Loucy (cell line): ENCODE data around the gene EEPD1.

Experiments
- CTCF ChIP-seq: fragments of 200-600 bp; sonication (generic); conservative IDR thresholded peaks from 2 replicates; pipeline ENCODE4 v1.5.1; 2014; ENCODE audit warnings: mild to moderate bottlenecking, antibody characterized with exemption, low read length
- EZH2phosphoT487 ChIP-seq: fragments of 200-600 bp; IDR thresholded peaks from 2 replicates; pipeline ENCODE4 v1.6.1; 2018; ENCODE audit warnings: antibody characterized with exemption, mild to moderate bottlenecking, moderate library complexity, borderline replicate concordance

DNA sequence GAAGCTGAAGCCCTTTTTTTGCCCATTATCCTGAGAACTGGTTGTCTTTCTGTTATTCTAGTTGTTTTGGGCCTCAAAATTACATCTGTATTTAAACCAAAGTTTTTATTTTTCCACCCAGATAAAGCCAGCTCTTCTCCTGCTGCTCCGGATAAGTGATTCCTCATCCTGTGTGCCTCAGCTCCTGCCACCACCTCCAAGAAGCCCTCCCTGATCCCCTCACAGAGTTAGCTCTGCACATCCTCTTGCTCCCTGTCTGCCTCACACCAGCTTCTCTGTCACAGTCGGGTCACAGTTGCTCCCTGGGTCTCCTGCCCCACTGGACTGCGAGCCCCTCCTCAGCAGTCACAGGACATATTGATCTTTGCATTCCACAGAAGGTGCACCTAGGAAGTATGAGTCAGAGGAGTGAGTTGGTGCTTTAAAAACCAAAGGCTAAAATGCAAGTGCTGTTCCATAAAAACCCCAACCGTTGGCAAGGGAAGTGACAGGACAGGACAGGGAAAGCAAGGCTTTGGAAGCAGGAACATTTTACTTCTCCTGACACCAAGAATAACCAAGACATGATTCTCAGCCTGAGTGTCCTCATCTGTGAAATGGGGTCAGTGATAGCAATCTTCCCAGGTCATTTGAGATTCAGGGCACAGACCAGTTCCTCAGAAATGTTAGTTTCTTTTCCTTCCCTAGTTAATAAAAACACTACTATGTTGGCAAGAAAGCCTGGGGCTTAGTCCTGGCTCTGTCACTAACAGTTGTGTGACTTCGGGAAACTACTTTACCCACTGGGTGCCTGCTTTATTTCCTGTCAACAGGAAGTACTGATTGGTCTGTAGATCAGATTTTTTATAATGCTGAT lies 36.5 kb upstream of the EEPD1 start:
- TF ChIP-seq CTCF (no peak), EZH2phosphoT487 (no peak)
